Measurements from ENCODE around the gene HS6ST3.

DNA sequence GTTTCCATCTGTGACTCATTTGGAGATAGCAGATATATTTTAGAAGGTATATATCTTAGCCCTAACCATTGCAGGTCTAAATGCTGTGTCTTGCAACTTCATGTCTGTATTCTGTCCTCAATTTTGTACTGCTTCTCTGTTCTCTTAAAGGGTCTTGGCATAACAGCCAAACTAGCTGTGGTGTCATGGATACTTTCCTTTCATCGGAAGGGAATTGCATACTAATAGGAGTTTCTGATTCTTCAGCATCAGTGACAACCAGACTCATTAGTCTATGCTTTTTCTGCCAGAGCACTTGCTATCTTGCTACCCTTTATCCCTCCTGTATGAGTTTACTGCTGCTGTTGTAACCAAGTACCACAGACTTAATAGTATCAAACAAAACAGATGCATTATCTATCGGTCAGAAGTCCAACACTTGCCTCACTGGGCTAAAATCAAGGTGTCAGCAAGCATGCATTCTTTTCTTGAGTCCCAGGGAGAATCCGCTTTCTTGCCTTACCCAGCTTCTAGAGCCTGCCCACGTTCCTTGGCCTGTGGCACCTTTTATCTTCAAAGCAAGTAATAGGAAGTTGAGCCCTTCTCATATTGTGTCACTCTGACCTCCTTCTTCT lies 253.1 kb downstream of the HS6ST3 start:
- TF ChIP-seq, protein P1, sequence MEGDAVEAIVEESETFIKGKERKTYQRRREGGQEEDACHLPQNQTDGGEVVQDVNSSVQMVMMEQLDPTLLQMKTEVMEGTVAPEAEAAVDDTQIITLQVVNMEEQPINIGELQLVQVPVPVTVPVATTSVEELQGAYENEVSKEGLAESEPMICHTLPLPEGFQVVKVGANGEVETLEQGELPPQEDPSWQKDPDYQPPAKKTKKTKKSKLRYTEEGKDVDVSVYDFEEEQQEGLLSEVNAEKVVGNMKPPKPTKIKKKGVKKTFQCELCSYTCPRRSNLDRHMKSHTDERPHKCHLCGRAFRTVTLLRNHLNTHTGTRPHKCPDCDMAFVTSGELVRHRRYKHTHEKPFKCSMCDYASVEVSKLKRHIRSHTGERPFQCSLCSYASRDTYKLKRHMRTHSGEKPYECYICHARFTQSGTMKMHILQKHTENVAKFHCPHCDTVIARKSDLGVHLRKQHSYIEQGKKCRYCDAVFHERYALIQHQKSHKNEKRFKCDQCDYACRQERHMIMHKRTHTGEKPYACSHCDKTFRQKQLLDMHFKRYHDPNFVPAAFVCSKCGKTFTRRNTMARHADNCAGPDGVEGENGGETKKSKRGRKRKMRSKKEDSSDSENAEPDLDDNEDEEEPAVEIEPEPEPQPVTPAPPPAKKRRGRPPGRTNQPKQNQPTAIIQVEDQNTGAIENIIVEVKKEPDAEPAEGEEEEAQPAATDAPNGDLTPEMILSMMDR (IDR thresholded peaks at IDR 0.05), result no peak
- TF ChIP-seq, protein P2, sequence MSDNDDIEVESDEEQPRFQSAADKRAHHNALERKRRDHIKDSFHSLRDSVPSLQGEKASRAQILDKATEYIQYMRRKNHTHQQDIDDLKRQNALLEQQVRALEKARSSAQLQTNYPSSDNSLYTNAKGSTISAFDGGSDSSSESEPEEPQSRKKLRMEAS (CRISPR knock-in tag; IDR thresholded peaks at IDR 0.05), result no peak
- TF ChIP-seq JUN (CRISPR knock-in tag; IDR thresholded peaks at IDR 0.05), result no peak
- no peak for TF ChIP-seq ZBTB21 (CRISPR knock-in tag; IDR thresholded peaks at IDR 0.05; ENCODE audit: borderline replicate concordance)

All from WTC11 (cell line).